SK-N-SH (cell line): ENCODE results near the gene INO80D.

Source experiments
- TAF1 ChIP-seq: IDR thresholded peaks from 2 replicates; pipeline ENCODE4 v1.6.1; 2012; ENCODE audit warnings: low read depth, mild to moderate bottlenecking, low read length, moderate library complexity, borderline replicate concordance
- TF ChIP-seq, protein P1 (sequence below): fragments of 200-600 bp; sonication (generic); IDR thresholded peaks from 2 replicates; pipeline ENCODE4 v1.6.1; 2017; ENCODE audit warnings: antibody characterized with exemption, mild to moderate bottlenecking, moderate library complexity
- TF ChIP-seq, protein P2 (sequence below): IDR thresholded peaks from 2 replicates; pipeline ENCODE4 v1.4.0; 2012; ENCODE audit warnings: low read depth

DNA sequence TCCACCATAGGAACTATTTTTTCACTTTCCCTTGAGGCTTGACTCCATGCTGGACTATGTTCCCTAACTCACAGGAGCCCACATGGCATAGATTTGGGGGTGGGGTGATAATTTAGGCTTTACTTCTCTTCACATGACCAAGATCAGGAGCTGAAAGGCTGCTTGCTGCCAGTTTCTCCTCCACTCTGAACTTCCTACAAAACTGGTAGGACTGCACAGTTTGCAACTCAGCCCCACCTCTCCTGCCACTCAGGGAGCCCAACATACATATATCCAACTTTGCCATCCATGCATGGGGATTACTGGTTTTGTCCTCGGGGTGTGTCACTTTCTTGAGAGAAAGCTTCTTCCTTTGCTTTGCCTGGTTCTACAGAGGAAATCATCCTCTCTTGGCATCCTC, 14.2 kb downstream of the INO80D start:
- TF ChIP-seq TAF1, result no peak
- TF ChIP-seq, protein P1, sequence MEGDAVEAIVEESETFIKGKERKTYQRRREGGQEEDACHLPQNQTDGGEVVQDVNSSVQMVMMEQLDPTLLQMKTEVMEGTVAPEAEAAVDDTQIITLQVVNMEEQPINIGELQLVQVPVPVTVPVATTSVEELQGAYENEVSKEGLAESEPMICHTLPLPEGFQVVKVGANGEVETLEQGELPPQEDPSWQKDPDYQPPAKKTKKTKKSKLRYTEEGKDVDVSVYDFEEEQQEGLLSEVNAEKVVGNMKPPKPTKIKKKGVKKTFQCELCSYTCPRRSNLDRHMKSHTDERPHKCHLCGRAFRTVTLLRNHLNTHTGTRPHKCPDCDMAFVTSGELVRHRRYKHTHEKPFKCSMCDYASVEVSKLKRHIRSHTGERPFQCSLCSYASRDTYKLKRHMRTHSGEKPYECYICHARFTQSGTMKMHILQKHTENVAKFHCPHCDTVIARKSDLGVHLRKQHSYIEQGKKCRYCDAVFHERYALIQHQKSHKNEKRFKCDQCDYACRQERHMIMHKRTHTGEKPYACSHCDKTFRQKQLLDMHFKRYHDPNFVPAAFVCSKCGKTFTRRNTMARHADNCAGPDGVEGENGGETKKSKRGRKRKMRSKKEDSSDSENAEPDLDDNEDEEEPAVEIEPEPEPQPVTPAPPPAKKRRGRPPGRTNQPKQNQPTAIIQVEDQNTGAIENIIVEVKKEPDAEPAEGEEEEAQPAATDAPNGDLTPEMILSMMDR, result no peak
- TF ChIP-seq, protein P2, sequence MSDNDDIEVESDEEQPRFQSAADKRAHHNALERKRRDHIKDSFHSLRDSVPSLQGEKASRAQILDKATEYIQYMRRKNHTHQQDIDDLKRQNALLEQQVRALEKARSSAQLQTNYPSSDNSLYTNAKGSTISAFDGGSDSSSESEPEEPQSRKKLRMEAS, result no peak
